ENCODE data around the gene NR2F1.

NR2F1 gene

DNA sequence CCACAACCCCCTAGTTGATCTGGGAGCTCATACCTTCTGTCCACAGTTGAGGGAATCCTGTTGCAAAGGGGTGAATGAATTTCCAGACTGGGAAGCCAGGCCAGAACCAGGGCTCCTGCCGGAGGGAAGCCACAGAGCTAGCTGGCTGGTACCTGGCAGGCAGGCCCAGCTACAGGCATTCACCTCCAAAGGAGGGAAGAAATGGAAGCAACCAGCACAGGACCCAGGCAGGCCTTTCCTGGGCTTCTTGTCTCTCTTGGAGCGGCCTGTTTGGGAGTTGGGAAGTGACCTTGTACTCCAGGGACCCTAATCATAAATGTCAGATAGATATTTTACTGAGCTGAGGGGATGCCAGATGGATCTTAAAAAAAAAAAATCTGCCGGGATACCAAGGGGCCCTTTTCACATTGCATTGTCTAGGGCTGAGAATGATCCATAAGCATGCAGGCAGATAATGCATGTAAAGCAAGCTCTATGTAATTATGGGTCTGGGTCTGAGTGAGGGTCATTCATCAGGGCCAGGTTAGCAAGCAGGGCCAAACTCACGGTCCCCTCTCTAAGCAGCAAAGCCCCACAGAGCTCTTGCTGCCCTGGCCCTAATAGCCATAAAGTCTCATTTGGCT lies 8.4 kb downstream of the NR2F1 start:
- no peak for DNase-seq

DNA sequence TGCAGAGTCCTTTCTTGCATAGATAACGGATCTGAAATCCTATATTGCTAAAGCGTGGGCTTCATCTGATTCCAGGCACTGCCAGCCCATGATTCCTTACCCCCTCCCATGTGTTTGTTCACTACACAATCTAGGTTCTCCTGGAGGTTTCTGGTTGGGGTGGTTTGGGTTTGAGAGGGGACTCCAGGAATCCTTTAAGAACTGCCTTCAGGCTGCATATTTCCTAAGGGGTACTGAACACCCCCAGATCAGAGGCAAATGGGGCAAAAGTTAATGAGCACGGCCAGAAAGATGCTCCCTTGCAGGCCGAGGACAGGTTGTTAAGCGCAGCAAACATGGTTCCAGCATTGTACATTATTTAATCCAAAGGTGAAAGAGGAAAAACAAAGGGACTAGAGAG lies 9.9 kb downstream of the NR2F1 start:
- no peak for DNase-seq

DNA sequence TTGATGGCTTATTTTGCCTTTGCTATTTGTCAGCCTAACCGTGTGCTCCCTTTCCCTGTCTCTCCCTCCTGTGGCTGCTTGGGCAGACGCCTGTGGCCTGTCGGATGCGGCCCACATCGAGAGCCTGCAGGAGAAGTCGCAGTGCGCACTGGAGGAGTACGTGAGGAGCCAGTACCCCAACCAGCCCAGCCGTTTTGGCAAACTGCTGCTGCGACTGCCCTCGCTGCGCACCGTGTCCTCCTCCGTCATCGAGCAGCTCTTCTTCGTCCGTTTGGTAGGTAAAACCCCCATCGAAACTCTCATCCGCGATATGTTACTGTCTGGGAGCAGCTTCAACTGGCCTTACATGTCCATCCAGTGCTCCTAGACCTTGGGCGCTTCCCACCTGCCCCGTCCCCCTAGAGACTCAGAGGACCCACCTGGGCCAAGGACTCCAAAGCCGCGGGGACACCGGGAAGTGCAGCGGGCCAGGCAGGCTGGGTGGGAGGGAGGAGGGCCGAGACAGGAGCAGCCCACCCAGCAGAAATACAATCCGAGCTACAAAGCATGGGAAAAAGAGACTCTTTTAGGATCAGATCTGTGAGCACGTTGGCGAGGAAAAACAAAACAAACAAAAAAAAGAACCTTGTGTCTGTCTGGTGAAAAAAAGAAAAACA lies 10.6 kb downstream of the NR2F1 start:
- DNase-seq: no peak

GRCh38 chr5:93594591-93595419 lies 11.8 kb downstream of the NR2F1 start:
- DNase-seq: no peak

DNA sequence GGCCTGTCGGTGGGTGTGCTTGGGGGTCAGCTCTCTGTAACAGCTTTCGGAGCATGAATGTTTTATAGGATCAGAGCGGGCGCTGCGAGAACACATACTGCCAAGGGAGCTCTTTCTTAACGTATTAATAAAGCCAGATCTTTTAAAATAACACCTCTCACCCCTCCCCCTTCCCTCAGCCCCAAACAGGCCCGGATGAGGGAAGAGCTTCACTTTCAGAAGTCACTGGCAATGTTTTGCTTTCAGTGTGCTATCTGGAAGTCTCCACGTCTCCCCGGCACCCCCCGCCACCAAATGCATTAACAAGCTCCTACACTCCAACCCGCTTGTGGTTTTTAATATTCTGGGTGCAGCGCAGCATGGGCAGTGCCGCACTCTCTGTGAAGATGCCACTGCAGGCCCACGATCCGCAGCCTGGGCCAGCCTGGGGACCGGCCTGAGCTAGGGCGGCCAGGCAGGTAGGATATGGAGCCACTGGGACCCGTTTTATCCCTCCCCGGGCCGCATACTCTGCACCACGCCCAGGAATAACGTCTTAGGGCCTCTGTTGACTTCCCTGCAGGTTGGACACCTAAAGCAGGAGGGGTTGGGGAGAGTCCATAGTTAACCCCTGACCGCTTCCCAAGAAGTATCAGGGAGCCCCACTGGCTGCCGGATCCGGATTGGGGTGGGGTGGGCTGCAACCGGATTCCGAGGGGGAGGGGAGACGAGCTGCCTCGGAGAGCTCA lies 12.6 kb downstream of the NR2F1 start:
- DNase-seq: no peak

DNA sequence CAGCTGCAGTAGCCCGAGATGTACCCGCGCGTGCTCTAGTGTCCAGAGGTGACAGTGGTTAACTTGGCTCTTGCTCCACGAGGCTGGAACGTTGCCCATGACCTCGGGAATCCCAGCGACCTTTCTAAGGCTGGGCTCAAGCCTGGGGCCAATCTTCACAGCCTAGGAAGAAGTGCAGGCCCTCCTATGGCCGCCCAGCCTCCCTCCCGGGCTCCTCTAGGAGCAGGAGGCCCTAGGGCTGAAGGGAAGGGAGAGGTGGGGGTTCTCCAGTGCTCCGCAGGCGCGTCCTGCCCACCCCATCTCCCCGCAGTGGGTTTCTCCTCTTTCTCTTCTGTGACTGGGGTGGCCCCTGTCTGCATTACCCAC lies 13.3 kb downstream of the NR2F1 start:
- no peak for DNase-seq

- DNase-seq: no peak
Observed at GRCh38 chr5:93596676-93597490, 13.9 kb downstream of the NR2F1 start.

GRCh38 chr5:93598091-93599000 lies 15.3 kb downstream of the NR2F1 start:
- DNase-seq: no peak

DNA sequence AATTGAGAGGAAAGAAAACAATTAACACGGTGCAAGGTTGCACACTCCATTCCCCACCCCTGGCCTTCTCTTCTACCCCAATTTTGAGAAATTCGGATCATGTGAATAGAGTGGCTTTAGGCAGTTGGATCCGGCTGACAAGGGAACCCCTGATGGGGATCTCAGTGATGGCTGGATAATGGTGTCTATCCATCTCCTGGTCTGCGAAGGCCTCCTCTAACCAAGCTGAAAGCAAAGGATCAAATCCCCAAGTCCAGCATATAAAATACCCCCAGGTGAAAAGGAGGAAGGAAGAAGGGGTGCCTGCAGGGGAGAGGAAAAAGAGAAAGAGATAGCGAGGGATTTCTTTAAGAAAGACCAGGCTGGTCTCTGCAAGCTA lies 16.0 kb downstream of the NR2F1 start:
- no peak for DNase-seq

GRCh38 chr5:93599399-93600120 lies 16.5 kb downstream of the NR2F1 start:
- DNase-seq: no peak

GRCh38 chr5:93600409-93601070 lies 17.5 kb downstream of the NR2F1 start:
- no peak for DNase-seq

DNA sequence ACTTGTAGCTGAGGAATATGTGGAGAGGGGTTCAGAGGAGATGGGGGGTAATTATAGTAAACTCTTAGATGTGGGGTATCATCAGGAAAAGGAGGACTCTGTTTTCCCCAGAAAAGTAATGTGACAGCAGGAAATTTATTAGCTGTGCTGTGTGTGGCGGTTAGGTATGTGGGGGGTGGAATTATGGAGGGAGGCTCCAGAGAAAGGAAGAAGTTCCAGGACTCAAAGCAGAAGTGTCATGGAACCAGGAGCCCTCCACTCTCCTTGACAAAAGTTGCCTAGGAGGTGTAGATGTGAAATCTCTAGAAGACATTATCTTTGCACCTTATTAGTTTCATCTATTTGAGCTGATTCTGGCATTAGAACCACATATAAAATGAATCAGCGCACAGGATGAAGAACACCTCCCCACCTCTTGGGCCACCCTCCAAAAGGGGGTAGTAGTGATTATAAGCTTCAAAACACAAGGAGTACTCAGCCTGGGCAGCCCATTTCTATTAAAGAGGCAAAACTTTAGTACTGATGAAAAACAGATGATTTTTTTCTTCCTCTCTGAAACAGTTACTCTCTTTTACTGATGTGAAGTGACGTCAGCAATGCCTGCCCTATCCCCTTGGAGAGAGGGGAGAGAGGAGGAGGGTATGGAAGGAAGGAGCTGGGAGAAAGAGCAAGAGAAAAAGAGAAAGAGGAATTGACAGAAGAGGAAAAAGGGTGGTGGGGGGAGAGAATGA lies 18.2 kb downstream of the NR2F1 start:
- DNase-seq: no peak

DNA sequence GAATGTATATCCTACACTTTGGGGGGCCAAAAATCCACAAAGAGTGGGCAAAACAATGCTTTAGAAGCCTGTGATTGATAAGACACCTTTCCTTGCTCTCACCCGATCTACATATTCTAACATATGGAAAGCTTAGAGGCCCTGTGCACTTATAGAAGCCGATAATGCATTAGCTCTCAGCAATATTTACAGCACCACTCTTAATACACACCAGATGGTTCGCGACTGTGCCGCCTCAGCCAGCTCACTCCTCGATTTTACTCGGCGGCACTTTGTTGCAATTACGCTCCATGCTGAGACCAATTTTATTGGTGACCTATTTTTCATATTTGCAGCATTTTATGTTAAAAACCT lies 18.8 kb downstream of the NR2F1 start:
- DNase-seq: no peak

- no peak for DNase-seq
Observed at GRCh38 chr5:93602241-93603077, 19.4 kb downstream of the NR2F1 start.

DNA sequence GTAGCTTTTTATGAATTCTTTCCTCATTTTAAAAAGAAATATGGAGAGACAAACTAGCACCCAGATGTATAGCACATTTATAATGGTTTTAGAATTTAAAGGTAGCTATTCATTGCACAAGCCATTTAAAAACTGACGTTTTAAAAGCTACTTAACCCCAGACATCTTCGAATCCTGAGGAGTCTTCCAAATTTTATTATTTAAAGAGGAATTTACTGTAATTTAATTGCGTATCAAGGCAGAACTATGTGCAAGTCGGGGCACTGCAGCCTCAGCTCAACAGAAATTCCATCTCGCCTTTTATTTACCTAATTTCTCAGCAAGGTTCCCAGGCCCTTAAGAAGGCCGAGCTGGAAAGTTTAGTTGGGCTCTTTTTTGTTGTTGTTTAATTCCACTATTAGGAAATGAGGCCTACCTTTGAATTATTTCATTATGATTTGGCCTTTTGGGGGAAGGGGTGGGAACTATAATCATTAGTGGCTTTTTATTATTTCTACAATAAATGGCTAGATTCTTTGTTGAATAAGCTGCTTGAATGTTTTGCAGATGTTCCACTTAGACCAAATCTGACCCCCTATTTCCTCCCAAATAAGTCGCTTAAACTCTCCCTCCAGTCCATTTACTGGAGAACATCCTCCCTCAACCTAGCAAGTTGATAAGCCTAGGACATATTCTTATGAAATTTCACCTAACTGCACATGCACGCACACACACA lies 20.2 kb downstream of the NR2F1 start:
- DNase-seq: no peak

- no peak for DNase-seq
Observed at GRCh38 chr5:93603793-93604643, 21.0 kb downstream of the NR2F1 start.

Data from effector CD8-positive, alpha-beta T cell (primary cell).